Astrocyte (in vitro differentiated cells and primary cell): ENCODE measurements around the gene MEPCE. TPM values are rescaled to one million over a fixed set of nuclear protein-coding genes. Genes with fewer than 3 reads are reported as not detected.

Experiments
- DNase-seq: peaks from one replicate; pipeline ENCODE4 v3.0.0-alpha.2; 2010; ENCODE audit warnings: low read depth
- FAIRE-seq: peaks from 2 replicates; lab custom pipeline; 2011; peaks lifted over from hg19 to GRCh38; lab: Jason Lieb, UNC
- H2AFZ ChIP-seq: 2 replicates; pipeline ENCODE4 v1.6.0; 2012; ENCODE audit warnings: low read depth, low read length, inconsistent platforms
- H3K27ac ChIP-seq: 2 replicates; pipeline ENCODE4 v1.5.1; 2011; ENCODE audit warnings: low read depth, low read length, inconsistent platforms
- H3K27me3 ChIP-seq: 2 replicates; pipeline ENCODE4 v1.6.0; 2011; ENCODE audit warnings: low read length, inconsistent platforms; ENCODE audit not compliant: insufficient read depth
- H3K36me3 ChIP-seq: 2 replicates; pipeline ENCODE4 v1.5.1; 2011; ENCODE audit warnings: low read length, inconsistent platforms; ENCODE audit not compliant: insufficient read depth
- H3K4me1 ChIP-seq: 2 replicates; pipeline ENCODE4 v1.5.1; 2011; ENCODE audit warnings: low read length, inconsistent platforms; ENCODE audit not compliant: insufficient read depth
- H3K4me2 ChIP-seq: 2 replicates; pipeline ENCODE4 v1.6.0; 2012; ENCODE audit warnings: low read length, inconsistent platforms
- H3K4me3 ChIP-seq: 2 replicates; pipeline ENCODE4 v1.5.1; 2011; ENCODE audit warnings: low read depth, mild to moderate bottlenecking, low read length, inconsistent platforms; ENCODE audit not compliant: insufficient read depth
- H3K79me2 ChIP-seq: 2 replicates; pipeline ENCODE4 v1.6.0; 2012; ENCODE audit warnings: mild to moderate bottlenecking, low read length, inconsistent platforms; ENCODE audit not compliant: insufficient read depth
- H3K9ac ChIP-seq: 2 replicates; pipeline ENCODE4 v1.6.0; 2012; ENCODE audit warnings: mild to moderate bottlenecking, low read length, inconsistent platforms
- H3K9me3 ChIP-seq: 2 replicates; pipeline ENCODE4 v1.5.1; 2012; ENCODE audit warnings: low read depth, mild to moderate bottlenecking, low read length, inconsistent platforms; ENCODE audit not compliant: insufficient read depth
- H4K20me1 ChIP-seq: 2 replicates; pipeline ENCODE4 v1.6.0; 2012; ENCODE audit warnings: low read length, inconsistent platforms; ENCODE audit not compliant: insufficient read depth
- H3K27ac Mint-ChIP-seq: one replicate; pipeline ENCODE4 v1.8.0; 2021; ENCODE audit warnings: mild to moderate bottlenecking, mixed read lengths; ENCODE audit not compliant: unreplicated experiment
- H3K27me3 Mint-ChIP-seq: one replicate; pipeline ENCODE4 v1.8.0; 2021; ENCODE audit warnings: low read depth, mixed read lengths; ENCODE audit not compliant: unreplicated experiment
- H3K36me3 Mint-ChIP-seq: one replicate; pipeline ENCODE4 v1.8.0; 2021; ENCODE audit warnings: low read depth, mixed read lengths; ENCODE audit not compliant: unreplicated experiment
- H3K4me1 Mint-ChIP-seq: one replicate; pipeline ENCODE4 v1.8.0; 2021; ENCODE audit warnings: low read depth, mixed read lengths; ENCODE audit not compliant: unreplicated experiment
- H3K4me3 Mint-ChIP-seq: one replicate; pipeline ENCODE4 v1.8.0; 2021; ENCODE audit warnings: mild to moderate bottlenecking, moderate library complexity, mixed read lengths; ENCODE audit not compliant: unreplicated experiment
- H3K9me3 Mint-ChIP-seq: one replicate; pipeline ENCODE4 v1.8.0; 2021; ENCODE audit warnings: mild to moderate bottlenecking, mixed read lengths; ENCODE audit not compliant: unreplicated experiment
- EZH2 ChIP-seq: IDR thresholded peaks from 2 replicates; pipeline ENCODE4 v1.6.1; 2012; ENCODE audit warnings: mild to moderate bottlenecking, low read length, inconsistent platforms; ENCODE audit not compliant: insufficient read depth
- total RNA-seq: library from RNA; stranded (reverse); gene quantifications from 2 replicates; pipeline ENCODE4 v1.2.1, GENCODE V29; 2021
- TF ChIP-seq, protein P1 (sequence below): IDR thresholded peaks from 2 replicates; pipeline ENCODE4 v1.5.1; 2011; ENCODE audit warnings: low read depth, mild to moderate bottlenecking, inconsistent platforms, low read length, moderate library complexity; ENCODE audit not compliant: insufficient read depth

The MEPCE gene
- total RNA-seq, 1 donor from 2014 or later = 20.2 TPM

DNA sequence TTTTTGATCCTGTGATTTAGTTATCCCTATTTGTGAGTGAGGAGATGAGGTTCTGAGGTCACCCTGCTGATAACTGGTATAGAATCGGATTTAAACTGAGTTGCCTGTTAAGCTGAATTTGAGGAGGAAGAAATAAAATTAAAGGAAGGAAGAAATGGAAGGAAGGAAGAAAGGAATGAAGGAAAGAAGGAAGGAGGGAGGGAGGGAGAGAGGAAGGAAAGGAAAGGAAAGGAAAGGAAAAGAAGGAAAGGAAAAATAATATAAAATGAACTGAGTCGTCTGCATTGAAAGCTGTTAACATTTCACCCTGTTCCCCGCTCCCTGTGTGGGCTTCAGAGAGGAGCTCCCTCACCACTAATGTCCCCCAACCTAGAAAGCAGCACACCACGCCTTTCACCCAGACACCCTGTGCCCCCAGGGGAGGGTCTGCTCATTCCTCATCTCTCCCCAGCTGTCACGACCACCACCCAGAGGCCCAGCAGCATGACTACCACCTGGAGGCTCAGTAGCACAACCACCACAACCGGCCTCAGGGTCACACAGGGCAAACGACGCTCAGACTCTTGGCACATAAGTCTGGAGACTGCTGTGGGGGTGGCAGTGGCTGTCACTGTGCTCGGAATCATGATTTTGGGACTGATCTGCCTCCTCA is 40.1 kb upstream of the MEPCE start:
- Histone ChIP-seq H3K79me2 (no peaks in the 10 kb centered on the region), H3K27me3 (peaks cover 36% of the 10 kb centered on the region), H3K27ac (no peak overlapping the region), H3K9ac (no peak overlapping the region), H3K9me3 (no peaks in the 10 kb centered on the region), H3K4me3 (no peak overlapping the region), H3K4me1 (no peaks in the 10 kb centered on the region), H3K36me3 (no peaks in the 10 kb centered on the region), H3K4me2 (no peak overlapping the region), H4K20me1 (no peaks in the 10 kb centered on the region), H2AFZ (no peak overlapping the region)
- no peak for TF ChIP-seq EZH2
- TF ChIP-seq, protein P1, sequence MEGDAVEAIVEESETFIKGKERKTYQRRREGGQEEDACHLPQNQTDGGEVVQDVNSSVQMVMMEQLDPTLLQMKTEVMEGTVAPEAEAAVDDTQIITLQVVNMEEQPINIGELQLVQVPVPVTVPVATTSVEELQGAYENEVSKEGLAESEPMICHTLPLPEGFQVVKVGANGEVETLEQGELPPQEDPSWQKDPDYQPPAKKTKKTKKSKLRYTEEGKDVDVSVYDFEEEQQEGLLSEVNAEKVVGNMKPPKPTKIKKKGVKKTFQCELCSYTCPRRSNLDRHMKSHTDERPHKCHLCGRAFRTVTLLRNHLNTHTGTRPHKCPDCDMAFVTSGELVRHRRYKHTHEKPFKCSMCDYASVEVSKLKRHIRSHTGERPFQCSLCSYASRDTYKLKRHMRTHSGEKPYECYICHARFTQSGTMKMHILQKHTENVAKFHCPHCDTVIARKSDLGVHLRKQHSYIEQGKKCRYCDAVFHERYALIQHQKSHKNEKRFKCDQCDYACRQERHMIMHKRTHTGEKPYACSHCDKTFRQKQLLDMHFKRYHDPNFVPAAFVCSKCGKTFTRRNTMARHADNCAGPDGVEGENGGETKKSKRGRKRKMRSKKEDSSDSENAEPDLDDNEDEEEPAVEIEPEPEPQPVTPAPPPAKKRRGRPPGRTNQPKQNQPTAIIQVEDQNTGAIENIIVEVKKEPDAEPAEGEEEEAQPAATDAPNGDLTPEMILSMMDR = no peak
- Mint-ChIP-seq H3K27ac (no peak overlapping the region), H3K36me3 (peaks cover 4% of the 10 kb centered on the region), H3K4me1 (peaks cover 9% of the 10 kb centered on the region), H3K9me3 (no peaks in the 10 kb centered on the region), H3K27me3 (peaks cover 15% of the 10 kb centered on the region), H3K4me3 (no peak overlapping the region)
- DNase-seq (no peak), FAIRE-seq (no peak)

DNA sequence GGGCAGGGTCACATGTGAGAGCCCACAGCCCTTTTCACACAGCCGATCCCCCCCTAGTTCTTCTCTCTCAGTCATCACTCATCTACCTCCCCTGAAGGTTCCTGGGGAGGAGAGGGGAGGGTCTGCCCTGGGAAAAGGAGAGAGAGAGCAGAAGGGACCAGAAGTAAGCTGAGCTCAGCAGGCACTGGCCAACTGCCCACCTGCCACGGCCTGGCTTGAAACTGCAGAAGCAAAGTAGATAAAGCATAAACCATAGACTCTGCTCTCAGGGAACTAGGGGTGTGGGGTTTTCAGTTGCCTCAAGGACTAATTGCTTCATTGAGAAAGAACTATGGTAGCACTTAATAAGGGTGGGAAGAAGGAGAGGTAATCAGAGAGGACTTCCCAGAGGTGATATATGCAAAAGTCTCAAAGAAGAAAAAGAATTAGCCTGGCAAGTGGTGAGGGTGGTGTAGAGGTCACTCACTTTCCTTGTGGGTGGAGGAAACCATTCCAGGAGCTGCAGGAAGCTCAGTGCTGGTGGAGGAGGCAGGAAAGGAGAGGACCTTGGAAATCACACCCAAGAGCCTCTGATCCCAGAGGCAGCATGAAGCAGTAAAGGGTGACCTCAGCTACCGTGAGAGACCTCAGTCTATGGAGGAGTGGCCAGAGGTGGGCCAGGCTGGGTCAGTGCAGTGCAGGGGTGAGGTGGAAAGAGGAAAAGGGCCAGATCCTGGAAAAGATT is 39.2 kb upstream of the MEPCE start:
- peaks cover 41% of the 10 kb centered on the region for H3K27me3 ChIP-seq
- FAIRE-seq (no peak), DNase-seq (no peak)
- no peak overlapping the region for H3K9ac ChIP-seq
- no peak overlapping the region for H3K4me2 ChIP-seq
- H3K36me3 ChIP-seq = no peaks in the 10 kb centered on the region
- no peak overlapping the region for H3K4me3 ChIP-seq
- Mint-ChIP-seq H3K4me1 (peaks cover 9% of the 10 kb centered on the region), H3K36me3 (peaks cover 4% of the 10 kb centered on the region), H3K9me3 (no peaks in the 10 kb centered on the region), H3K4me3 (no peak overlapping the region), H3K27ac (no peak overlapping the region), H3K27me3 (peaks cover 18% of the 10 kb centered on the region)
- no peak overlapping the region for H3K27ac ChIP-seq
- no peaks in the 10 kb centered on the region for H3K4me1 ChIP-seq
- TF ChIP-seq EZH2 = no peak
- TF ChIP-seq, protein P1 = no peak
- H4K20me1 ChIP-seq = no peaks in the 10 kb centered on the region
- no peaks in the 10 kb centered on the region for H3K79me2 ChIP-seq
- H3K9me3 ChIP-seq = no peaks in the 10 kb centered on the region
- no peak overlapping the region for H2AFZ ChIP-seq
